GM18505 (cell line): ENCODE results near the gene HSPA1A.
"Not testable (repeated sequence)": the region's sequence is repeated elsewhere in the genome, so short reads cannot be mapped to it uniquely, and the experiment has no call there.

Source experiments
- ATAC-seq: cut with Tn5 transposase; IDR thresholded peaks from one replicate; pipeline ENCODE4 v1.9.1; 2021; ENCODE audit not compliant: unreplicated experiment
- POLR2A ChIP-seq: IDR thresholded peaks from 4 replicates; pipeline ENCODE4 v1.6.1; 2011; ENCODE audit warnings: borderline replicate concordance; ENCODE audit not compliant: insufficient read depth, insufficient read length; ENCODE audit errors: extremely low read depth

Gene HSPA1A

GRCh38 chr6:31842053-31842452 lies 26.7 kb downstream of the HSPA1A start:
- no peak for ATAC-seq
- TF ChIP-seq POLR2A, result peak; percentile 15

- no peak for TF ChIP-seq POLR2A
- ATAC-seq, result no peak
Observed at GRCh38 chr6:31844507-31844906, 29.2 kb downstream of the HSPA1A start.

GRCh38 chr6:31847276-31847978 lies 32.1 kb downstream of the HSPA1A start:
- ATAC-seq, result no peak
- no peak for TF ChIP-seq POLR2A

GRCh38 chr6:31850765-31851484 lies 35.6 kb downstream of the HSPA1A start:
- no peak for TF ChIP-seq POLR2A
- no peak for ATAC-seq

- no peak for TF ChIP-seq POLR2A
- no peak for ATAC-seq
Observed at GRCh38 chr6:31851485-31851832, 36.1 kb downstream of the HSPA1A start.

- ATAC-seq, result not testable (repeated sequence)
Observed at GRCh38 chr6:31851980-31852718, 36.8 kb downstream of the HSPA1A start.

GRCh38 chr6:31857774-31858173 lies 42.4 kb downstream of the HSPA1A start:
- ATAC-seq, result not testable (repeated sequence)

GRCh38 chr6:31858707-31859106 lies 43.4 kb downstream of the HSPA1A start:
- TF ChIP-seq POLR2A, result no peak
- ATAC-seq, result no peak

- no peak for TF ChIP-seq POLR2A
- ATAC-seq, result no peak
Observed at GRCh38 chr6:31859923-31860322, 44.6 kb downstream of the HSPA1A start.

GRCh38 chr6:31860349-31860748 lies 45.0 kb downstream of the HSPA1A start:
- no peak for ATAC-seq
- TF ChIP-seq POLR2A, result no peak

- no peak for TF ChIP-seq POLR2A
- no peak for ATAC-seq
Observed at GRCh38 chr6:31861150-31861549, 45.8 kb downstream of the HSPA1A start.

- no peak for ATAC-seq
- no peak for TF ChIP-seq POLR2A
Observed at GRCh38 chr6:31861919-31862343, 46.6 kb downstream of the HSPA1A start.

GRCh38 chr6:31862344-31863235 lies 47.2 kb downstream of the HSPA1A start, which contains the start of gene NEU1:
TSS of gene NEU1 (minus strand) at chr6:31862821. CDS start at chr6:31862776, 45 bp downstream.
- TF ChIP-seq POLR2A, result peak; percentile 100
- peak; percentile 88 for ATAC-seq

GRCh38 chr6:31864123-31864562 lies 48.8 kb downstream of the HSPA1A start:
- not testable (repeated sequence) for ATAC-seq

- no peak for TF ChIP-seq POLR2A
- no peak for ATAC-seq
Observed at GRCh38 chr6:31864818-31865204, 49.5 kb downstream of the HSPA1A start.
